SIG-M5 treated with dmso at 0.1 percent for 504 hours (cell line): ENCODE results near the gene GATAD1.
"Not testable (repeated sequence)": the region's sequence is repeated elsewhere in the genome, so short reads cannot be mapped to it uniquely, and the experiment has no call there.

ENCODE experiments used
- DNase-seq: peaks from one replicate; lab custom pipeline; 2025; ENCODE audit not compliant: unreplicated experiment; lab: John Stamatoyannopoulos, UW

The GATAD1 gene

DNA sequence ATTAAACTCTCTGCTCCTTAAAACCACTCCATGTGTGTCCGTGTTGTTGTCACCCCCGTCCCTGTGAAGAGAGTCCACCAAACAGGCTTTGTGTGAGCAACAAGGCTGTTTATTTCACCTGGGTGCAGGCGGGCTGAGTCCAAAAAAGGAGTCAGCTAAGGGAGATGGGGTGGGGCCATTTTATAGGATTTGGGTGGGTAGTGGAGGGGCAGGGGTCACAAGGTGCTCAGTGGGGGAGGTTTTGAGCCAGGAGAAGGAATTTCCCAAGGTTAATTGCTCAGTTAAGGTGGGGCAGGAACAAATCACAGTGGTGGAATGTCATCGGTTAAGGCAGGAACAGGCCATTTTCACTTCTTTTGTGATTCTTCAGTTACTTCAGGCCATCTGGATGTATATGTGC, 31.9 kb downstream of the GATAD1 start:
- not testable (repeated sequence) for DNase-seq

- DNase-seq, result not testable (repeated sequence)
Measured at GRCh38 chr7:92483624-92484023, 36.3 kb downstream of the GATAD1 start.

DNA sequence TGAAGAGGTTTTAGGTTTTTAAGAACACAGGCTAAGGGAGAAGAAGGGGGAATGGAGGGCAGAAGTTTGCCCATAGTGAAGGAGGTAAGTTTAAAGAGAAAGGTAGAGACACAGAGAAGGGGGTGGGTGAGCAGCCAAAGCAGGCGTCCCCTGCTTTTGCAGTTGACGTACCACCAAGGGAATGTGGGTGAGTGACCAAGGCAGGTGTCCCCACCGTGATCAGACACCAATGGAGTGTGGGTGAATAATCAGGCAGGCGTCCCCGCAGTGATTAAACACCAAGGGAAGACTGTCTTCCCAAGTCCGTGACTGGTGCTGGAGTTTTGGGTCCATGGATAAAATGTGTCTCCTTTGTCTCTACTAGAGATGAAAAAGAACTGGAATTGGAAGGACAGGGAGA, 36.9 kb downstream of the GATAD1 start:
- not testable (repeated sequence) for DNase-seq

DNA sequence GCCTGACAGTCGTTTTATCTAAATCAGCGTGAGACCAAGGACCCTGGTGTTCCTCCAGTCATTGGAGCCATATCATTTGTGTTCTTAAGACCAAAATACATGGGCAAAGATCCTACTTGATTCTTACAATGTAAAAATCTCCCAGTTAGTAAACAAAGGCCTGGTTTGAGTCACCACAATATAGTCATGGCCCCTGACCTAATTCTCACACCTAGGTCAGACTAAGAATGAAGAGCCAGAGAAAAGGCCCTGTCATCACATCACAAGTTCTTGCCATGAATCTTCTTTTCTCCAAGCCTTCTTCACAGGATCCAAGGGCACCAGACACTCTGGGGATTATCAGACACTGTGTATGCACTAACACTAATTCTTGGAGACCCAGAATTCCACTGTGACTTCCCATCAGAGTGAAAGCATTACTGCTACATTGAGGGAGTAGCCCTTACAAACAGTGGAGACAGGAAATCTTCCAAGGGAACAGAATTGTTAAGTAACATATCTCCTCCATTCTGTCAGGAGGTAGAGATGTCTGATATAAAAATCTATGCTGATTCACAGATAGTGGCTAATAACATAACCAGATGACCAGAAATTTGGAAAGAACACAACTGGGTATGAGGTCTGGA, 38.1 kb downstream of the GATAD1 start:
- DNase-seq, result no peak

DNA sequence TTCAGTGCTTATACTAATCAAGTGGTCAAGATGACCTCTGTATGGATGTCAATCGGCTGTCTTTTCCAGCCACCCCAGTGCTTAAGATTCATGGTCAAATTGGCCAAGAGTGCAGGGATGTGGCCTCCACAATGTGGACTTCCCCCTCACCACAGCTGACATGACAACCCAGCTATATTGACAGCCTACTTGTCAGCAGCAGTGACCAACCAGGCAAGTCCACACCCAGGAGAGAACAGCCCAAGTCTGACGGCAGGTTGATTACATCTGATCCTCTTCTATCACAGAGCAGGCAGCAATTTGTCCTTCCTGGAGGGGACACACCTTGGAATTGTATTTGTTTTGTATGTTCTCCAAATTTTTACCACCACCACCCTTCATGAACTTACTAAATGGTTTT, 38.7 kb downstream of the GATAD1 start:
- DNase-seq, result no peak

- DNase-seq, result no peak
Measured at GRCh38 chr7:92487804-92488203, 40.5 kb downstream of the GATAD1 start.

DNA sequence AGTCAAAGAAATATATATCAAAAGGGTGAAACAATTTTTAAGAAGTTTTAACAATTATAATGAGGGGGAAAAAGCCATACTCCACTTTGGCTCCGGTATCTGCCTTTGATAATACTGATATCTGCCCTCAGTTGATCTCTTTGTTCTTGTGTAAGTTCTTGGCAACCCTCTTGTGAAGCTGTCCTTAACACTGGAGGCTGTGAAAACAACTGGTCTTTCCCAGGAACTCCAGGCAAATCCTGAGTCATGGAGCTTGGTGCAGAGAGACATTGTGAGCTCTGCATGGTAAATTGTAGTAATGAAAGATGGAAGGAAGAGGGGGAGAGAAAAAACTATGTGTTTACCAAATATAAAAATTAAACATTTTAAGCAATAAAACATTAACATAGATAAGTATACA, 42.4 kb downstream of the GATAD1 start:
- no peak for DNase-seq

- no peak for DNase-seq
Measured at GRCh38 chr7:92496876-92497275, 49.6 kb downstream of the GATAD1 start.

GRCh38 chr7:92498557-92498956, 51.3 kb downstream of the GATAD1 start:
- no peak for DNase-seq

DNA sequence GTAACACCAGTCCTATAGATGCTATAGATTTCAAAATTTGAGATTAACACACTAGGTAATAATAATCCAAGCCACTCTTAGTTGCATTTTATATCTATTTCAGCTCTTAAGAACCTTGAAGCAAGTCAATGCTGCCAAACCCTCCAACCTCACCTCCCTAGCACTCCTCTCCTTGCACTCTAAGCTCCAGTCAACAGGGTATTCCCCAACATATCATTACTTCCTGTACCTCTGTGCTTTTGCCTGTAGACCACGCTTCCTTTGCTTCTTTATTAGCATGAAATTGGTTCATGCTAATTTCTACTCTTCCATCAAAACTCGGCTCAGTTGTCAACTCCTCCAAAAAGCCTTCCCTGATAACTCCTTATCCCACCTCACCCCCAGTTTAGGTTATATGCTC, 56.5 kb downstream of the GATAD1 start:
- no peak for DNase-seq

DNA sequence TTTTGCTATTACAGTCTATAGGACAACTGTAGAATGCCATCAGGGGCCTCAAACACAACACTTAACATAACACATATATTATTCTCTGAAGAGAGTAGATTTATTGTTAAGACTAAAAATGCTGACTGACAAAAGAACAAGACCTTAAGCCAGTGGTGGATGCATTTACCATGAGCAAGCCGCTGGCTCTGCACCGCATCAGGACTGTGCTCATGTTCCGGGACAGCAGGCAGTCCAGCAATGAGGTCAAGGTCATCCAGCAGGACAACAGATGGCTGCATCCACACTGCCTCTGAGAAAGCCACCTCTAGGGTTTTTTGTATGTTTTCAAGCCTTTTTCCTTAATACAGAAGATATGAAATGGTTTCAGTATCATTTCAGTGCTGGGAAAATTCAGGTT, 57.3 kb downstream of the GATAD1 start:
- DNase-seq, result no peak

DNA sequence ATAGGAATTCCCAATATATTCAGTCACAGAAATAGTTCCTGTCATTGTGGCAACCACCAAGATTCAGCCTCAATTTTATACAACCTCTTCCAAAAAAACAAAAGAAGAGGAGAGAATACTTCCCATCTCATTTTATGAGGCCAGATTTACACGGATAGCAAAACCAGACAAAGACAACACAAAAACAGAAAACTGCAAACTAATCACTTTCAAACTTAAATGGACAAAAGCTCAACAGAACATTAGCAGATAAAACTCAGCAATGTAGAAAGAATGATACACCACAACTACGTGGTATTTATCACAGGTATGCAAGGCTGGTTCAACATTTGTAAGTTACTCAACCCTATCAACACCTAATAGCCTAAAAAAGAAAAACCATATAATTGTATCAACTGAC, 59.1 kb downstream of the GATAD1 start:
- no peak for DNase-seq

GRCh38 chr7:92508946-92509345, 61.7 kb downstream of the GATAD1 start:
- DNase-seq, result no peak
